GM20000 (cell line): ENCODE results near the gene RPS5.

Experiments used
- DNase-seq: peaks from one replicate; pipeline ENCODE4 v3.0.0; 2012; ENCODE audit warnings: low spot score
- TF ChIP-seq, protein P1 (sequence below): IDR thresholded peaks from 2 replicates; pipeline ENCODE4 v1.5.1; 2012; ENCODE audit warnings: mild to moderate bottlenecking, control low read depth; ENCODE audit errors: extremely low read depth, missing control alignments

Gene RPS5

DNA sequence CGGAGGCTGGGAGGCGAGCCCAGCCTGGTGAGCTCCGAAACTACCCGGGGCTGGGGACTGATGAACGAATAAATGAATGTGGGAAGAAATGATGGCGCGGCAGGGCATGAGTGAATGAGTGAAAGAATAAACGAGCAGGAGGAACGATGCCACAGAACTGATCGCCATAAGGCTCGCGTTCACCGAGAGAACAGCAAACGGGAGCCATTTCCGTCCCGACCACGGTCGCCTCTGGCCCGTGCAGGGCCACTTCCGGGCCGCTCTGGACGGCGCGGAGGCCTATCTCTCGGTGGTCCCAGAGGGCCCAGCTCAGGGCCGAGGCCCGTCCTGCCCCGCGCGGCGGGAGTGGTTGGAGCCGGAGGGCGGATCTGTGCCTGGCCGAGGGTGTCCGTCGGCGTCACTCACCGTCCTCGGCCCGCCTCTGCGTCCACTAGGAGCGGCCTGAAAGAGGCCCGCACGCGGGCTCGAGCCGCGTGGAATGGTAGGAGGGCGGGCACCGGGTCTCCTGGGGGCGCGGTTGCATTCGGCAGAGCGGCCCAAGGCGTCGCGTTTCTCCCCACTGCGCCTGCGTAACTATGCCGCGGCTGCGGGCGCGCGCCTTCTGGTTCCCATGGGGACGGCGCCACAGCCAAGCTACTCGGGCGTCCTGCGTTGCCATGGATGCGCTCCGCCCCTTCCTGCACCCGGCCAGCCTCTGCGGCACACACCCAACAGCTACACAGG is 24.6 kb upstream of the RPS5 start, which contains the start of gene ZNF497:
ZNF497 (minus strand) TSS at position 480 of the 723 bp plus-strand sequence. CDS start 5,116 bp downstream, outside the sequence.
- TF ChIP-seq, protein P1, sequence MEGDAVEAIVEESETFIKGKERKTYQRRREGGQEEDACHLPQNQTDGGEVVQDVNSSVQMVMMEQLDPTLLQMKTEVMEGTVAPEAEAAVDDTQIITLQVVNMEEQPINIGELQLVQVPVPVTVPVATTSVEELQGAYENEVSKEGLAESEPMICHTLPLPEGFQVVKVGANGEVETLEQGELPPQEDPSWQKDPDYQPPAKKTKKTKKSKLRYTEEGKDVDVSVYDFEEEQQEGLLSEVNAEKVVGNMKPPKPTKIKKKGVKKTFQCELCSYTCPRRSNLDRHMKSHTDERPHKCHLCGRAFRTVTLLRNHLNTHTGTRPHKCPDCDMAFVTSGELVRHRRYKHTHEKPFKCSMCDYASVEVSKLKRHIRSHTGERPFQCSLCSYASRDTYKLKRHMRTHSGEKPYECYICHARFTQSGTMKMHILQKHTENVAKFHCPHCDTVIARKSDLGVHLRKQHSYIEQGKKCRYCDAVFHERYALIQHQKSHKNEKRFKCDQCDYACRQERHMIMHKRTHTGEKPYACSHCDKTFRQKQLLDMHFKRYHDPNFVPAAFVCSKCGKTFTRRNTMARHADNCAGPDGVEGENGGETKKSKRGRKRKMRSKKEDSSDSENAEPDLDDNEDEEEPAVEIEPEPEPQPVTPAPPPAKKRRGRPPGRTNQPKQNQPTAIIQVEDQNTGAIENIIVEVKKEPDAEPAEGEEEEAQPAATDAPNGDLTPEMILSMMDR, result no peak
- DNase-seq, result peak; percentile 100

DNA sequence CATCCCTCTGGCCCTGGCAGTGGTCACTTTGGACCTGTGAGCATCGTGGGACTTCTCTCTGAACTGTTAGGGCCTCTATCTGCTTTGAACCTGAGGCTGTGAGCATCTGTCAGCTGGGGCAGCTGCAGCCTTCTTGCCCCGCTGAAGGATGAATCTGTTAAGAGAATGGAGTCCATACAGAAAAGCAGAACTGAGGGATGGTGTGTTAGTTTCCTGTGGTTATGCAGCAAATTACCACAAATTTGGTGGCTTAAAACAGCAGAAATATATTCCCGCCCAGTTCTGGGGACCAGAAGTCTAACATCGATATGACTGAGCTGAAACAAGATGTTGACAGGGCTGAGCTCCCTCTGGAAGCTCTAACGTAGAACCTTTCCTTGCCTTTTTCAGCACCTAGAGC is 22.9 kb upstream of the RPS5 start:
- TF ChIP-seq, protein P1, result no peak
- no peak for DNase-seq

DNA sequence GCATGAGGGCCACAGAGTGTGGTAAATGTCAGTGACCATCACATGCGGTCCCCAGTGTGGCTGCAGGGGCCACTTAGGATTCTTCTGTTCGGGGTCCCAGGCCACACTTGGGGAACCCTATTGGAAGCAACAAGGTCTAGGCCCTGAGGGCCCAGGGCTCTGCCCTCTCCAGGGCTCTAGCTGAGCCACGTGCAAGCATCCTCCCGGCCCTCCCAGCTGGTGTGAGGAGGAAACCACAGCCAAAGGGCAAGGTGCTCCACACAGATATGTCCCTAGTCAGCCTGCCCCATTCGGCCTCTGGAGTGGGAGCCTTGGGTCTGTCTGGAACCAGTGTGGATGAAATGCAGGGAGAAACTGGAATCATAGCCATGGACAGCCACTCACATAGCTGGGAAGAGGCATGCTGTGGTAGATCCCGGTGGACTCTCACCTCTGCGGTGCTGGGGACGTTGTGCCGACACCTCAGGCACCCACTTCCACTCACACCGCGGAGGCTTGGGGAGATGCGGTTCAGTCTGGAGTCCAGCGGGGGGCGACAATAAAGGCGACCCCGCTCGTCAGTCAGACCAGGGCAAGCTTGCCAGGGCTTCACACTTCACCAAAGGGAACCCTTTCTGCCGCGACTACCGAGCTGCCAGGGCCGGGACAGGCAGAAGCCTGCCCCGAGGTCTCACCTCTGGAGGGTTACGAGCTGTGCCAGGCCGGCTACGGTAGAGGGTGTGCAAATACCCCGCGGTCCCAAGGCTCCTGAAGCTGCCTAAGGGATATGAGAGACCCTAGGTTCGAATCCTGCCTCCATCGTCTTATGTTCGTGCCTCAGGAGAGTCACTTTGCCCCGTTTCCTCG is 20.3 kb upstream of the RPS5 start:
- TF ChIP-seq, protein P1, result no peak
- no peak for DNase-seq

DNA sequence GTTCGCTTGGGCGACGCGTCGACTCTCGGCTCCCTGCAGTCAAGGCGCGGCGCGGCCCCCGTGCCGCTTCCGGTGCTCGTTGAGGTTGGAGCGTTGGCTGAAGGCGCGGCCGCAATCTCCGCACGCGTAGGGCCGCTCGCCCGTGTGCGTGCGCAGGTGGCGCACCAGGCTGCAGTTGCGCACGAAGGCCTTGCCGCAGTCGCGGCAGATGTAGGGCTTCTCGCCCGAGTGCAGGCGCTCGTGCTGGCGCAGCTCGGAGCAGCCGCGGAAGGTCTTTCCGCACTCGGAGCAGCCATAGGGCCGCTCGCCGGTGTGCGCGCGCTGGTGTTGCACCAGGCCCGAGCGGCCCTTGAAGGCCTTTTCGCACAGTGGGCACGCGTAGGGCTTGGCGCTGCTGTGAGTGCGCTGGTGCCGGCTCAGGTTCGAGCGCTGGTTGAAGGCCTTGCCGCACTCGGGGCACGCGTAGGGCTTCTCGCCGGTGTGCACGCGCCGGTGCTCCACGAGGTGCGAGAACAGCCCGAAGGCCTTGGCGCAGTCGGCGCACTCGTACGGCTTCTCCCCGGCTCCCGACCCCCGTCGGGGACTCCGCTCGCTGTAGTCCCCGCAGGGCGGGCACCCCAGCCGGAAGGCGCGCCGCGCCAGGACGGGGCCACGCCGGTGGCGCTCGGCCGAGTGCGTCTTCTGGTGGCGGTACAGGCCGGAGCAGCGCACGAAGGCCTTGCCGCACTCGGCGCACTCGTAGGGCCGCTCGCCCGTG is 19.2 kb upstream of the RPS5 start:
- TF ChIP-seq, protein P1, result no peak
- no peak for DNase-seq

DNA sequence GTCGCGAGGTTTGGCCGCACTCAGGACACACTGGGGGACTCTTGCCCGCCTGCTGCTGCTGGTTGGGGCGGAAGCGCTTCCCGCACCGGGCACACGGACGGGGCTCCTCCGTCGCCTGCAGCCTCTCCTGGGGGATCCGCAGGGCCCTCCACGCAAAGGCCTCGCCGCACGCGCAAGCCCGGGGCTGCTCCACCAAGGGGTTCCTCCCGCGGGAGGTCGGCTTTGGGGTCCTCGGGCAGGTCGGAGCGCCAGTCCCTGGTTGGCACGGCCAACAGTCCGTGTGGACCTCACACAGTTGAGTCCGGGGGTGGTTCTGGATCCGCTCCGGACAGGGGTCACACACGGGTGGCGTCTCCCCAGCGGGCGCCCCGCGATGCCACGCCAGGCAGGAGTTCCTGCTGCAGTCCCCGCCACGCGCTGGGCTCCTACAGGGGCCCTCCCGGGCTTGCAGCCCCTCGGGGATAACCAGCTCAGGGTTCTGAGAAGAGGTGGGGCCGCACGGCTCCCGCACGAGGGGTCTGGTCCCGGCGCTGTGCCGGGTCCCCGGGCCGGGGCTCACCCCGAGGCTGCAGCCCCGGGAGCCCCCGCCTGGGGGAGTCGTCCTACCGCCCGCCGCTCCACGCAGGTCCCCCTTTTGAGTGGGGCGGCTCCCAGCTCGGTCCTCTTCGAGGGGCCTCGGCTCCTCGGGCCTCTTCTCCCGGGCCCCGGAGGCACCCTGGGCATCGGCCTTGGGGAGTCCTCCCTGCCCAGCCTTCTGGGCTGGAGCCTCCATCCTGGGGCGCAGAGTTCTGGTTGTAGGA is 18.3 kb upstream of the RPS5 start:
- no peak for DNase-seq
- TF ChIP-seq, protein P1, result no peak

DNA sequence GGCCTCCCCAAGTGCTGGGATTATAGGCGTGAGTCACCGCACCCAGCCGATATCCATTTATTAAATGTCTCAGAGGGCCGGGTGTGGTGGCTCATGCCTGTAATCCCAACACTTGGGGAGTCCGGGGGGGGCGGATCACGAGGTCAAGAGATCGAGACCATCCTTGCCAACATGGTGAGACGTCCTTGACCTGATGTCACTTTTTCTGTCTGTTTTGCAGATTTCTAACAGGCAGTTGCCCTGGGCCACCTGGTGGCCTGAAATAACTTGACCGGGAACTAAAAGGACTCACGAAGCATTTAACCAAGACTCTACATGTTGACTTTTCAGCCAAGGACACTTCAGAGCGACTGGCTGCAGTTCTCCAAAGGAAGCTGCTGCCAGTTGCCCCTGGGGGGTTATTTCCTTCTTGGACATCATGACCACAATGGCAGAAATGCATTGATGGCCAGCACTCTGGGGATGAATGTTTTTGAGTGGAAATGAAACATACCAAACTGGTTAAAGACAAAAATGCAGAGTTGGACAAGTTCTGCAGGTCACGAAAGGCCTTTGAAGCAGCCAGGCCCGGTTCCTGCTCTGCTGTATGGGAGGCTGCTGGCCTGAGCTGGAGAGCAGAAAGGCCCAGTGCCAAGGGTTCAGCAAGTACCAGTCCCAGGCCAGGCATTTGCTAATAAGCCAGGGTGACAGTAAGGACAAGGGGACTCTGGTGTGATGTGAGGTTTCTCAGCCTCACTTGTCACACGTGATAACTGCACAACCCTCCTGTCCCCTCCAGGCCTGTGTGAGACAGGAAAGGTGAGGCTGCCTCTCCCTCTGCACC is 14.5 kb upstream of the RPS5 start:
- DNase-seq, result no peak
- TF ChIP-seq, protein P1, result no peak
